Posterior vena cava (tissue), 2 donors: ENCODE measurements around the gene CBX3. TPM values are rescaled to one million over a fixed set of nuclear protein-coding genes. Genes with fewer than 3 reads are reported as not detected.

Experiments used
- DNase-seq: peaks from one replicate; pipeline ENCODE4 v3.0.0-alpha.2; 2020; ENCODE audit warnings: low spot score
- intact Hi-C, 2 donors: fragments of 100-400 bp; cut with DNase I; formaldehyde crosslinking; loops; one replicate each; pipeline versions ENCODE4 v1.14.1 to v1.14.2; 2022 to 2023
- total RNA-seq, 2 donors: library from RNA; stranded (reverse); fragmentation: NEBNext Ultra II Directional; extraction: Animal tissue kit (Norgen Biotek cat#: 25700); gene quantifications; one replicate each; pipeline ENCODE4 v1.2.1, GENCODE V29; 2021
- donor health status: DM: yes; HTN: yes; CAD: no.
- donor health status: DM: yes; HTN: yes; CAD: no.

The CBX3 gene
- total RNA-seq, 2 donors from 2014 or later = 74.2 to 94.8 TPM

- intact Hi-C loops = loop anchor here in 1 of 2 donors (10.0 kb wide), 1 partner anchor 957 kb away; the partner anchor contains the start of genes HOXA3 and HOXA7
- DNase-seq = no peak
These were observed 4.1 kb upstream of the CBX3 start for GRCh38 chr7:26197153-26198115.

DNA sequence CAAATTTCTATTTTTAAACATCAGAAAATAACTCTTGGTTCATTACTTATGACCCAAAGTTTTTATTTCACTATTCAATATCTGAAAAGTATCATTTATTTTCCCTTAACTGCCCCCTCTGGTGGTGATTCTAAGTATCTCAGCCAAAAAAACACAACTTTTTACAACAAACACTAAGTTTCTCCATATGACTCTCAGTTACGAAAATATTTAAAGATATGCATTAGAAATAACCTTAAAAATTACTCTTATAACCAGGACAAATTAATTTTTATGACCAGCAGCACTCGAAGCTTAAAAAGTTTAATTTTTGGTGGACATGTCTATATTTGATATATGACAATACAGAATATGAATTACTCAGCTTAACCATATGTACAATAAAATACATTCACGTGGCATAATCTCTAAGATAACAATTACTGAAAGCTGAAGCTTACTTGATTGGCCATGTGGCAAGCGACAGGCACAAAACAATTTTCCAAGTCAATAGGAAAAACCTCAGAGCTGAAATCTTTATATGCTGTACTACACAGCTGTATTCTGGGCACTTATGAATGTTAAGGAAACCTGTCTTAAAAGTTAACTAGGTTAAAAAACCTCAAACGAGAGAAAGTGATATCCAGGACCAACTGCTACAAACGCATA is 3.3 kb upstream of the CBX3 start:
- intact Hi-C loops = loop anchor here in 1 of 2 donors (10.0 kb wide), 1 partner anchor 957 kb away; the partner anchor contains the start of genes HOXA3 and HOXA7

DNA sequence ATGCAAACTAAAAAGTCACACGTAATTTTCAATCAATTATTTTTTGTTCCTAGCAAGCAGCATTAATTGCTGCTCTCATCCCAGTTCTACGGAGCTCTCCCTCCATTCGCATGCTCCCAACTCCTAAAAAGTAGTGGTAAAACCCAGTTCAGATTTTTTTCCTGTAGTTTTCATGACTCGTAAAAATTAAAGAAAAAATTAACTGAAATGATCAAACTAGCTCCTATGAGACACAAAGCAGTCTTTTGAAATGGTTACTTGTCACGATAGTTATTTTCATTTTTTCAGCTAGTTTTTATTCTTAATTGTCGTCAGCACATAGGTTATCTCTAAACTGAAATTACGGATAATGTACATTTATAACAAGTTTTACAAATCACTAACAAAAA is 2.8 kb upstream of the CBX3 start:
- intact Hi-C loops = loop anchor here in 1 of 2 donors (10.0 kb wide), 1 partner anchor 956 kb away; the partner anchor contains the start of genes HOXA3 and HOXA7
- DNase-seq = no peak

More for the DNA sequence above, 3.3 kb upstream of the CBX3 start:
- DNase-seq = no peak

DNA sequence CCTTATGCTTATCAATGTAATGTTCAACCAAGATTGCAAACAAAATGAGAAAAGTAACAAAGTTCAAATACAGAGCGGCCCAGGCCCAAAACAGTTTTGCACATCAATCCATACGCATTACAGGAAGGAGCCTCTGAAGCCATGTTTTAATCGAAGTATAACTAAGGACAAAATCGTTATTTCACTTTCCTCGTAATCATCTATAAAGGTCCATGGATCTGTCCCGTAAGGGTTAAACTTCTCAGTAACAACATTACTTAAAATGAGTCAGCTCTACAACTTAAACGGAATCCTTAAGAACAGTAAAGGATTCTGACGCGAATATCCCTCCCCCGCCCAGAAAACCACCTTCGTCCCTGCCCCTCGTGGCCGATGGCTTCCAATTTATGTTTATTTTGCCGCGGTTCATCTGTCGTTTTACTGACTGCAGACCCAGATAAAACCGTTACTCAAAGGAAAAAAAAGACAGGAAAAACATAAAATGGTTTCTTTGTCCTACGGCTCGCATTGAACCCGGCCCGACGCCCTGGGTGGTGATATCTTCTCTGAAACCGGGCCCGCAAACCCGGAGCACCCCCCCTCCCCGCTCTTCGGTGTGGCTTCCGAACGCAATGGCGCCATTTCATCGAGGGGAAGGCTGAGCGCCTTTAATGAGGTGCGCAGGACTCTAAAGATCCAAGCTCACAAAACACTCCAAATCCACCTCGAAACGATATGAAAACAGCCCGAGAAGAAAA is 2.1 kb upstream of the CBX3 start:
- DNase-seq = peak; percentile 90

DNA sequence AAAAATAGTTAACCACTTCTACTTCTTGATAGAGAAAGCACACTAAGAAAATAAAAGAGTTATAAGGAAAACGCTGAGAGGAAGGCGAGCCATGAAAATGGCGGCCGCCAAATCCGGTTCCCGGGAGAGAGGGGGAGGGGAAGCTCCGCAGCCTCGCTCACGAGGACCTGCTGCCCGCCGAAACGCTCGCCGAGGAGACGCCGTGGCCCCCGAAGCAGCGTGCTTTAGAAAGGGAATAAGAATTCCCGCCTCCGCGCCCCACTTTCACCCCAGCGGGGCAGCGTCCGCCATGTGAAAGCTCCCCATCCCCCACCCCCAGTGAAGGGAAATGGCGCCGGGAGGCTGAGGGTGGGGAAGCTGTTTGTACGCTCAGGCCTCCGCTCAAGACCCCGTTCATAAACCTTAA is 1.5 kb upstream of the CBX3 start:
- intact Hi-C loops = loop anchor here in 1 of 2 donors (10.0 kb wide), 1 partner anchor 965 kb away; the partner anchor contains the start of gene HOXA9
- DNase-seq = peak; percentile 92

More for the DNA sequence above, 2.1 kb upstream of the CBX3 start:
- intact Hi-C loops = loop anchor here (10.0 kb wide), 2 partner anchors 955 to 965 kb away; partner anchors contain the start of genes HOXA3 (in 1 of the 2), HOXA7 (in 1 of the 2) and HOXA9 (in 1 of the 2)

DNA sequence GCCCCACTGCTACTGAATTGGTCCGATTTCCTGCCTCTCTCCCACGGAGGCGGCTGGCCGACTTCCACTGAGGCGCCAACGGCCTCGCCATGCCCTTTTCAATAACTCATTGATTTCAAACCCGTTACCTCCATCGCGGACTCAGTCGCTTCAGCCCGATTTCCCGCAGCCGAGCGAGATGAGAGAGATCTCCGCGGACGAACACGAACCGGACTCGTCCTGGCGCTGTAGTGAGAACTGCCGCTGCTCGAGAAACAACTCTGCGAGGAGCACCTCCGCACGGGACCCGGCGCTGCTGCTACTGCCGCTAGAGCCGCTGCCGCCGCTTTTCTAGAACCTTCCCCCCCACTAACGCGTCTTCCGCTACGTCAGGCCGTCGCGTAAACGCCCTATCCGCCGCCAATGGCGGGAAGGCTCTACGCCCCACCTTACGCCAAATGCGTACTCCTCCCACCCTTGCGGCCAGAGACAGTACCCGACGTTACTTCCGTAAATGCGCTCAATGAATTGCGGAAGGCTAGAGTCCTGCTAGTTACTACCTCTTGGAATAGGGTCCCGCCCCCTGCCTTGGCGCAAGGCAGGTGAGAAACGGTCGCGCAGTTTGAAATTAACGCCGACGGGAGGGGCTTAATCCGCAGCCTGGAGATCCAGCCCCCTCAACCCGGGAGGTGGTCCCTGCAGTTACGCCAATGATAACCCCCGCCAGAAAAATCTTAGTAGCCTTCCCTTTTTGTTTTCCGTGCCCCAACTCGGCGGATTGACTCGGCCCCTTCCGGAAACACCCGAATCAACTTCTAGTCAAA is 900 bp upstream of the CBX3 start, which contains the start of gene HNRNPA2B1:
Gene HNRNPA2B1, minus strand, starts transcription at position 303 of the 803 bp plus-strand sequence. Its CDS starts 169 bp downstream, at position 134.
- intact Hi-C loops = loop anchor here in 1 of 2 donors (10.0 kb wide), 1 partner anchor 964 kb away; the partner anchor contains the start of gene HOXA9
- DNase-seq = peak; percentile 99

GRCh38 chr7:26202019-26202990 is 760 bp downstream of the CBX3 start:
- intact Hi-C loops = loop anchor here in 1 of 2 donors (10.0 kb wide), 1 partner anchor 962 kb away; the partner anchor contains the start of gene HOXA9
- DNase-seq = peak; percentile 89

DNA sequence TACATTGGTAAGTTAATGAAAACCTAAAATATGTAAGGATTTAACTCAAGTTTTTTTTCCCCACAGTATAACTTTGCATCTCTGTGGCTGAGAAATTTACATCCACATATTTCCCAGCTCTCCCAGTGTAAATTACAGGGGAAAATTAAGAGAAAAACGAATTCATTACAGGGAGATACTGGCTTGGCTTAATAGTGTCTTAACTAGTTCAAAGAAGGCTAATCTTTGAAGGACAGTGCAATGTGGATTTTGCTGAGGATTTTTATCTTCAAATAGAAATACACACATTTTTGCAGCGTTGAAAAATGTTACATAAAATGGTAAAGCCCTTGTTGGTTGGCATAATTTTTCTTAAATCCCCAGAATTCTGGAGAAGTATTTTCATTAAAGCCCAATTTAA is 1.5 kb downstream of the CBX3 start:
- intact Hi-C loops = loop anchor here in 1 of 2 donors (10.0 kb wide), 1 partner anchor 962 kb away; the partner anchor contains the start of gene HOXA9
- no peak for DNase-seq

DNA sequence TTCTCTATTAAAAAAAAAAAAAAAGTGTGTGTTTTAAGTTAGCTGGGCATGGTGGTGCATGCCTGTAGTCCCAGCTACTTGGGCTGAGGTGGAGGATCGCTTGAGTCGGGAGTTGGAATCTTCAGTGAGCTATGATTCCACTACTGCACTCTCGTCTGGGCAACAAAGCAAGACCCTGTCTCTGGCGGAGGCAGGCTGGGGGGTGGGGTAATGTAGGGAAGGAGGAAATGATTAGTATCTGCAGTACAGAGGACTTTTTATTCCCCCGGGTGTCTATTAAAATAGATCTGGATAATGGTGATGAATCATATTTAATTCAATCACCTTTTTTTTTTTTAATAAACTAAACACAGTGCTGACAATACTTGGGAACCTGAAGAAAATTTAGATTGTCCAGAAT is 6.5 kb downstream of the CBX3 start:
- intact Hi-C loops = loop anchor here in 1 of 2 donors (10.0 kb wide), 1 partner anchor 957 kb away; the partner anchor contains the start of gene HOXA9
- no peak for DNase-seq

- intact Hi-C loops = no loop called here
- DNase-seq = no peak
These were observed 11.6 kb downstream of the CBX3 start for GRCh38 chr7:26212921-26213718.

DNA sequence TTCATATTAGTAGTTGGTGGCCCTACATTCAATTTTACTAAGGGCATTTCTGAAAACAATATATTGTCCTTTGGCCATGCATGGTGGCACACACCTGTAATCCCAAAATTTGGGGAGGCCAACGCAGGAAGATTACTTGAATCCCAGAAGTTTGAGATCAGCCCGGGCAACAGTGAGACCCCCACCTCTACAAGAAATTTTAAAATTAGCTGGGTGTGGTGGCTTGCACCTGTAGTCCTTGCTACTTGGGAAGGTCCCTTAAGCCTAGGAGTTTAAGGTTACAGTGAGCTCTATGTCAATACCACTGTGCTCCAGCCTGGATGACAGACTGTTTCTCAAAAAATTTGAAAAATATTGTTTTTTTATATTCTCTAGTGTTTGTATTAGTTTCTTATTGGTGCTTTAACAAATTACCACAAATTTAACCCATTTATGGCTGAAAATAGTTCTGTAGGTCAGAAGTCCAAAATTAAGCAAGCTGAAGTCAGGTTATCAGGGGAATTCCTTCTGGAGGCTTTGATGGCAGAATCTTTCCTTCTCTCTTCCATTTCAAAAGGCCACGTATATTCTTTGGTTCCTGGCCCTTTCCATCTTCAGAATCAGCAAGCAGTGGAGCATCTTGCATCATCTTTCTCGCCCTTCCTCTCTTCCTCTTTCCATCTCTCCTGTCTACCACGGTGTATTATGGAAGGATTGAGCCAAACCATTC is 12.4 kb downstream of the CBX3 start:
- intact Hi-C loops = no loop called here

GRCh38 chr7:26216049-26216448 is 14.5 kb downstream of the CBX3 start:
- intact Hi-C loops = no loop called here
- DNase-seq = no peak

More for the DNA sequence above, 12.4 kb downstream of the CBX3 start:
- DNase-seq = no peak

DNA sequence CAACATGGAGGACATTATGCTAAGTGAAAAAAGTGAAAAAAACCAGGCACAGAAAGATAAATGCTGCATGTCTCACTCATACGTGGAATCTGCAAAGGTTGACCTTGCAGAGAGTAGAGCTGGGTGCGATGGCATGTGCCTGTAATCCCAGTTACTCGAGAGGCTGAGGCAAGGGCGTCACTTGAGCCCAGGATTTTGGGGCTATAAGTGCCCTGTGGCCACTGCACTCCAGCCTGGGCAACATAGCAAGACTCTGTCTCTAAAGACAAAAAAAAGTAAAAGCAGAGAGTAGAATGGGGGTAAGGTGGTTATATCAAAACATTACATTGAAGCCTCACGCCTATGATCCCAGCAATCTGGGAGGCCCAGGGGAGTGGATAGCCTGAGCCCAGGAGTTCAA is 22.8 kb downstream of the CBX3 start:
- intact Hi-C loops = no loop called here

GRCh38 chr7:26227987-26228386 is 26.4 kb downstream of the CBX3 start:
- intact Hi-C loops = no loop called here
- DNase-seq = no peak

More for the DNA sequence above, 22.8 kb downstream of the CBX3 start:
- DNase-seq = no peak

- intact Hi-C loops = no loop called here
- no peak for DNase-seq
These were observed 32.5 kb downstream of the CBX3 start for GRCh38 chr7:26233902-26234511.
